Subcutaneous adipose tissue (tissue), 4 donors: Measurements from ENCODE around the gene USP21. TPM values are rescaled to one million over a fixed set of nuclear protein-coding genes. Genes with fewer than 3 reads are reported as not detected.

Experiments used
- CTCF ChIP-seq: fragments of 450-650 bp; IDR thresholded peaks from one replicate; pipeline ENCODE4 v1.5.1; 2016; ENCODE audit warnings: low read depth, mild to moderate bottlenecking, control low read depth, antibody characterized with exemption, moderate library complexity
- total RNA-seq, 4 donors: library from RNA; depleted of rRNA; stranded (reverse); fragments of >200 nt; gene quantifications; one replicate each; pipeline ENCODE4 v1.1.0, GENCODE V29; 2016

The USP21 gene
- total RNA-seq, 4 donors from 2014 or later: 8.8 to 19.6 (median 11.0) TPM

- TF ChIP-seq CTCF: no peak
These were observed 837 bp upstream of the USP21 start for GRCh38 chr1:161158316-161159010.

- no peak for TF ChIP-seq CTCF
These were observed 578 bp downstream of the USP21 start for GRCh38 chr1:161159913-161160243.

- TF ChIP-seq CTCF: no peak
These were observed 1.4 kb downstream of the USP21 start for GRCh38 chr1:161160671-161161145.

GRCh38 chr1:161161652-161162051 is 2.4 kb downstream of the USP21 start:
- no peak for TF ChIP-seq CTCF

GRCh38 chr1:161162052-161162451 is 2.8 kb downstream of the USP21 start:
- TF ChIP-seq CTCF: no peak

GRCh38 chr1:161162806-161163205 is 3.5 kb downstream of the USP21 start:
- TF ChIP-seq CTCF: no peak

GRCh38 chr1:161163793-161164192 is 4.5 kb downstream of the USP21 start:
- no peak for TF ChIP-seq CTCF
